HL-60/S4 treated with phorbol 12-myristate 13-acetate at 8.2 ng/mL for 4 days and 3 days (cell line): ENCODE results near the gene SRC.

ENCODE experiments used
- in situ Hi-C: fragments of 300-500 bp; cut with MboI; formaldehyde crosslinking; loops from 2 replicates; pipeline ENCODE4 v1.15.0; 2022; ENCODE audit warnings: low sequenced_read_pairs

SRC gene

GRCh38 chr20:37392441-37393195 lies 46.7 kb downstream of the SRC start:
- in situ Hi-C loops = no loop called here

- in situ Hi-C loops = no loop called here
Observed at GRCh38 chr20:37393196-37393862, 47.4 kb downstream of the SRC start.

- in situ Hi-C loops = no loop called here
Observed at GRCh38 chr20:37393863-37394542, 48.1 kb downstream of the SRC start.

- in situ Hi-C loops = no loop called here
Observed at GRCh38 chr20:37394543-37395409, 48.8 kb downstream of the SRC start.

GRCh38 chr20:37395410-37395797 lies 49.5 kb downstream of the SRC start:
- in situ Hi-C loops = no loop called here

- in situ Hi-C loops = no loop called here
Observed at GRCh38 chr20:37395921-37396415, 50.0 kb downstream of the SRC start.

- in situ Hi-C loops = no loop called here
Observed at GRCh38 chr20:37396416-37397075, 50.6 kb downstream of the SRC start.

GRCh38 chr20:37397076-37397953 lies 51.4 kb downstream of the SRC start:
- in situ Hi-C loops = no loop called here

GRCh38 chr20:37397954-37398749 lies 52.2 kb downstream of the SRC start:
- in situ Hi-C loops = no loop called here

GRCh38 chr20:37398750-37399621 lies 53.0 kb downstream of the SRC start:
- in situ Hi-C loops = no loop called here

- in situ Hi-C loops = no loop called here
Observed at GRCh38 chr20:37401282-37401929, 55.5 kb downstream of the SRC start.

- in situ Hi-C loops = no loop called here
Observed at GRCh38 chr20:37401930-37402675, 56.2 kb downstream of the SRC start.

GRCh38 chr20:37403107-37404033 lies 57.4 kb downstream of the SRC start:
- in situ Hi-C loops = no loop called here

GRCh38 chr20:37404461-37404890 lies 58.5 kb downstream of the SRC start:
- in situ Hi-C loops = no loop called here

GRCh38 chr20:37405351-37405897 lies 59.5 kb downstream of the SRC start:
- in situ Hi-C loops = no loop called here
